ENCODE measurements around the gene MBL2.

MBL2 gene

GRCh38 chr10:52779541-52780390 is 7.2 kb upstream of the MBL2 start:
- H3K4me1 Mint-ChIP-seq: no peaks in the 10 kb centered on the region
- peak; percentile 61 for DNase-seq
- no peak overlapping the region for H3K27ac Mint-ChIP-seq
- H3K36me3 Mint-ChIP-seq (ENCODE audit: low read depth): no peaks in the 10 kb centered on the region
- peak; percentile 44 for ATAC-seq
- no peaks in the 10 kb centered on the region for H3K9me3 Mint-ChIP-seq
- peaks cover 4% of the 10 kb centered on the region for H3K27me3 Mint-ChIP-seq
- H3K4me3 Mint-ChIP-seq: no peak overlapping the region

DNA sequence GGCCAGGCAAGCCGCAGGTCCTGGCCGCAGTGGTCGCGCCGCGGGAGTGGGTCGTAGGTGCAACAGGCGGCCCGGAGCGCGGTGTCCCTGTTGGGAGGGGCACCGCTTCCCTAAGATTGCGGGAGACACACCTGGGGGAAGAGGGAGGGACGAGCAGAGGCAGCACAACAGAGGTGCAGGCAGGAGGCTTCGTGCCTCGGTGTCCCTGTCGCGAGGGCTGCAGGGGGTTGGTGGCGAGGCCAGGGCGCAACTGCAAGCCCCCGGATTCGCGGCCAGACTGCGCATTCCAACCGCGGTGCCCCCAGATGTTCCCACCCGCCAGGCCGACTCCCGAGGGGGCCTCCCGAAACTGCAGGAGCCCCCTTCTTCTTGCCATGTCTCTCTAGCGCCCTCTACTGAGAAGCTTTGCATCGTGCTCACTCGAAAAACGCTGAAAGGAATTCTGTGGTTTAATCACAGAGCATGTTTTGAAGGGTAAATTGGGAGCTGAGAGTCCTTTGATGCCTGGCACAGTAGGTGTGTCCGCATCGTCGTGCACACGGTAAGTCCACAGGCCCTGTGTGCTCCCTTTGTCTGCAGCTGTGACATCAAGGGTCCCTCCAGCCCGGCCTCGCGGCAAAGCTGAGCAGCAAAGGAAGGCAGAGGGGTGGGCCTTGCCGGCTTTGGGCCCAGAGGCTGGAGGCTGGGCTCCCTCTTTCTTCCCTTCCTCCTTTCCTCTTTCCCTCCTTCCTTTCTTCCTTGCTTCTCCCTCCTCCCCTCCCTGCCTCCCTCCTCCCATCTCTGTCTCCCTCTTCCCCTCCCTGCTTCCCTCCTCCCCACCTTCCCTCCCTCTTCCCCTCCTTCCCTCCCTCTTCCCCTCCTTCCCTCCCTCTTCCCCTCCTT is 6.2 kb upstream of the MBL2 start:
- Mint-ChIP-seq H3K27ac (no peak overlapping the region), H3K4me1 (no peaks in the 10 kb centered on the region), H3K36me3 (ENCODE audit: low read depth) (no peaks in the 10 kb centered on the region), H3K9me3 (no peaks in the 10 kb centered on the region), H3K4me3 (no peak overlapping the region), H3K27me3 (peaks cover 4% of the 10 kb centered on the region)
- ATAC-seq: no peak
- no peak for DNase-seq

DNA sequence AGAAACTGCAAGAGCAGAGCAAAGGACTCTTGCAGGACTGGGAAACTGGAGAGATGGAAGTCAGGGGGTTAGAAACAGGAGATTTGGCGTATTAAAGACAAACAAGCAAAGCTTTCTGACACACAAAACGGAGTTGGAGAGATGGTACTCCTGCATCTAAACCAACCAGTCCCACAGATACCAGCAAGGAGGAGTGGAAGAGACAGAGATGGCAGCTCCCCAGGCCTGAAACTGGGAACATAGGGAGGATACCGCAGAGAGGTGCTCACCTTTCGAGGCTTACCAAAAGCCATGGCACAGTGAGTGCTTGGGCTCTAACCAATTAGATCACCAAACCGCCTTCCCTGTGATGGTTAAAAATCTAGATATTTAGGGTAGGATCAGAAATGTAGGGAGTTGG is 4.8 kb upstream of the MBL2 start:
- no peak for ATAC-seq
- Mint-ChIP-seq H3K27me3 (peaks cover 4% of the 10 kb centered on the region), H3K36me3 (ENCODE audit: low read depth) (no peaks in the 10 kb centered on the region)

GRCh38 chr10:52776471-52776903 is 3.9 kb upstream of the MBL2 start:
- no peaks in the 10 kb centered on the region for H3K9me3 Mint-ChIP-seq
- H3K36me3 Mint-ChIP-seq (ENCODE audit: low read depth): no peaks in the 10 kb centered on the region
- H3K27me3 Mint-ChIP-seq: peaks cover 4% of the 10 kb centered on the region
- no peak overlapping the region for H3K4me3 Mint-ChIP-seq
- H3K4me1 Mint-ChIP-seq: no peaks in the 10 kb centered on the region
- no peak overlapping the region for H3K27ac Mint-ChIP-seq
- DNase-seq (no peak), ATAC-seq (no peak)

More for the DNA sequence above, 4.8 kb upstream of the MBL2 start:
- Mint-ChIP-seq H3K4me3 (no peak overlapping the region), H3K4me1 (no peaks in the 10 kb centered on the region), H3K9me3 (no peaks in the 10 kb centered on the region), H3K27ac (no peak overlapping the region)
- DNase-seq: no peak

DNA sequence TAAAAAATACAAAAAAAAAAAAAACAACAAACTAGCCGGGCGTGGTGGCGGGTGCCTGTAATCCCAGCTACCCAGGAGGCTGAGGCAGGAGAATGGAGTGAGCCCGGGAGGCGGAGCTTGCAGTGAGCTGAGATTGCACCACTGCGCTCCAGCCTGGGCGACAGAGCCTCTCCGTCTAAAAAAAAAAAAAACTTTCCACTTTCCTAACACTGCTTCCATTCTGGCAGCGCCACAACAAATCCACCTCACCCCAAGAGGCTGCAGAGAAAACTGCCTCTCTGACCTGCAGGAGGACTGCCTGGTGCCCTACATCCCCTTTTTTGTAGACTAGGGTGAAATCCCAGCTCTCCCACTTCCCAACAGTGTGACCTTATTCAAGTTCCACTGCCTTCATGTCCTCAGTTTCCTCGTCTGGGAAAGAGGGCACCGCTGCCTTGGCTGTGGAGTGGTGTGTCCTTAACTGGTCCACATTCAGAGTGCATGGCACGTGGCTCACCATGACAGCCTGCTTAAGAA is 2.6 kb upstream of the MBL2 start:
- Mint-ChIP-seq H3K27me3 (peaks cover 4% of the 10 kb centered on the region), H3K9me3 (no peaks in the 10 kb centered on the region), H3K4me1 (no peaks in the 10 kb centered on the region), H3K4me3 (no peak overlapping the region), H3K27ac (no peak overlapping the region), H3K36me3 (ENCODE audit: low read depth) (no peaks in the 10 kb centered on the region)
- no peak for ATAC-seq
- no peak for DNase-seq

DNA sequence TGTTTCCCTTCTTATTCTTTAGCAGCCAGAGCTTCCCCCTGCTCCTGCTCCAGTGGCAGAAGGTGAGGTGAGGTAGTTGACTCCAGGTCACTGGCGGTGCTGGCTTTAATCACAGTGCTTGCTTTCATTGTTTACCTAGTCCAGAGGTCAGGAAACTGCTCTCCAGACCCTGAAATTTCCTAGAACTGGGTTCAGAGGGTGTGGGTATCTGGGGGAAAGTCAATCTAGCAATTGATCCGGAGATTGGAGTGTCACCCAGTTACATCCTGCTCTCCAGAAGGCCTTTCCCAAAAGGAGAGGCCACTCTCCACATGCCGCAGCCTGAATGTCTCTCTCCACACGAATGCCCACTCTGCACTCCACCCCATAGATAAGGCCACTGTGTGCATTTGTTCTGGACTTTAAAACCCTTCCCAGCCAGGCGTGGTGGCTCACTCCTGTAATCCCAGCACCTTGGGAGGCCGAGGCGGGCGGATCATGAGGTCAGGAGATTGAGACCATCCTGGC is 2.1 kb upstream of the MBL2 start:
- DNase-seq (no peak), ATAC-seq (no peak)
- H3K4me3 Mint-ChIP-seq: no peak overlapping the region
- peaks cover 3% of the 10 kb centered on the region for H3K27me3 Mint-ChIP-seq
- no peaks in the 10 kb centered on the region for H3K4me1 Mint-ChIP-seq
- H3K36me3 Mint-ChIP-seq (ENCODE audit: low read depth): no peaks in the 10 kb centered on the region
- H3K27ac Mint-ChIP-seq: no peak overlapping the region
- no peaks in the 10 kb centered on the region for H3K9me3 Mint-ChIP-seq

DNA sequence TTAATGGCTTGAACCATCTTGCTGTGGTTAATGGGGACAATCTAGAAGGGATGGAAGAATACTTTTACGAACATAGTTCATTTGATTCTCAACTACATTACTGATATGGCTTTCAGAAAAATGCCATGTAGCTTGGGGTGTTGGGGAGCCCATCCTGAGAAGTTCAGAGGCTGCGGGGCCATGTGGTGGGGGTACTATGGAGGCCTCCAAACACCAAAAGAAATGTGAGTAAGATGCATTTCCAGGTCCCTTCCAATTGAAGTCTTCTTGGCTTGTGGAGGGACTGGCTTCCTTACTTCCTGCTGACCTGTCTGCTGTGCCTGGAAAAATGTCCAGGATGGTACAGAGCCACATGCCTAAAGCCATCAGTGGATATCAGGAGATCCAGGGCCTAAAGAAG is 1.6 kb upstream of the MBL2 start:
- no peaks in the 10 kb centered on the region for H3K27me3 Mint-ChIP-seq
- H3K4me3 Mint-ChIP-seq: no peak overlapping the region
- H3K9me3 Mint-ChIP-seq: no peaks in the 10 kb centered on the region
- ATAC-seq: no peak
- no peaks in the 10 kb centered on the region for H3K36me3 Mint-ChIP-seq (ENCODE audit: low read depth)
- no peaks in the 10 kb centered on the region for H3K4me1 Mint-ChIP-seq
- DNase-seq: no peak
- no peak overlapping the region for H3K27ac Mint-ChIP-seq

GRCh38 chr10:52771534-52772445 is 794 bp downstream of the MBL2 start:
- Mint-ChIP-seq H3K27me3 (no peaks in the 10 kb centered on the region), H3K4me1 (no peaks in the 10 kb centered on the region), H3K9me3 (no peaks in the 10 kb centered on the region), H3K36me3 (ENCODE audit: low read depth) (no peaks in the 10 kb centered on the region), H3K4me3 (no peak overlapping the region), H3K27ac (no peak overlapping the region)
- no peak for DNase-seq
- no peak for ATAC-seq

- no peaks in the 10 kb centered on the region for H3K9me3 Mint-ChIP-seq
- H3K27ac Mint-ChIP-seq: no peak overlapping the region
- H3K36me3 Mint-ChIP-seq (ENCODE audit: low read depth): no peaks in the 10 kb centered on the region
- H3K4me1 Mint-ChIP-seq: no peaks in the 10 kb centered on the region
- DNase-seq (no peak), ATAC-seq (no peak)
- no peak overlapping the region for H3K4me3 Mint-ChIP-seq
- no peaks in the 10 kb centered on the region for H3K27me3 Mint-ChIP-seq
Measured at GRCh38 chr10:52770904-52771303, 1.7 kb downstream of the MBL2 start.

- Mint-ChIP-seq H3K36me3 (ENCODE audit: low read depth) (no peaks in the 10 kb centered on the region), H3K9me3 (no peaks in the 10 kb centered on the region), H3K27me3 (no peaks in the 10 kb centered on the region), H3K27ac (no peak overlapping the region), H3K4me3 (no peak overlapping the region), H3K4me1 (no peaks in the 10 kb centered on the region)
- DNase-seq: no peak
- ATAC-seq: no peak
Measured at GRCh38 chr10:52769966-52770365, 2.6 kb downstream of the MBL2 start.

- no peak for ATAC-seq
- no peaks in the 10 kb centered on the region for H3K9me3 Mint-ChIP-seq
- H3K4me1 Mint-ChIP-seq: no peaks in the 10 kb centered on the region
- no peaks in the 10 kb centered on the region for H3K36me3 Mint-ChIP-seq (ENCODE audit: low read depth)
- H3K27me3 Mint-ChIP-seq: no peaks in the 10 kb centered on the region
- no peak overlapping the region for H3K4me3 Mint-ChIP-seq
- DNase-seq: no peak
- H3K27ac Mint-ChIP-seq: no peak overlapping the region
Measured at GRCh38 chr10:52768001-52768532, 4.5 kb downstream of the MBL2 start.

GRCh38 chr10:52762088-52762487 is 10.5 kb downstream of the MBL2 start:
- DNase-seq (no peak), ATAC-seq (no peak)
- no peak overlapping the region for H3K27ac Mint-ChIP-seq
- no peak overlapping the region for H3K4me3 Mint-ChIP-seq
- H3K36me3 Mint-ChIP-seq (ENCODE audit: low read depth): no peaks in the 10 kb centered on the region
- no peaks in the 10 kb centered on the region for H3K27me3 Mint-ChIP-seq
- no peaks in the 10 kb centered on the region for H3K4me1 Mint-ChIP-seq
- peaks cover 5% of the 10 kb centered on the region for H3K9me3 Mint-ChIP-seq

- Mint-ChIP-seq H3K27me3 (no peaks in the 10 kb centered on the region), H3K9me3 (peaks cover 5% of the 10 kb centered on the region), H3K4me3 (no peak overlapping the region), H3K36me3 (ENCODE audit: low read depth) (no peaks in the 10 kb centered on the region), H3K27ac (no peak overlapping the region), H3K4me1 (no peaks in the 10 kb centered on the region)
- no peak for DNase-seq
- ATAC-seq: no peak
Measured at GRCh38 chr10:52759154-52759553, 13.4 kb downstream of the MBL2 start.

DNA sequence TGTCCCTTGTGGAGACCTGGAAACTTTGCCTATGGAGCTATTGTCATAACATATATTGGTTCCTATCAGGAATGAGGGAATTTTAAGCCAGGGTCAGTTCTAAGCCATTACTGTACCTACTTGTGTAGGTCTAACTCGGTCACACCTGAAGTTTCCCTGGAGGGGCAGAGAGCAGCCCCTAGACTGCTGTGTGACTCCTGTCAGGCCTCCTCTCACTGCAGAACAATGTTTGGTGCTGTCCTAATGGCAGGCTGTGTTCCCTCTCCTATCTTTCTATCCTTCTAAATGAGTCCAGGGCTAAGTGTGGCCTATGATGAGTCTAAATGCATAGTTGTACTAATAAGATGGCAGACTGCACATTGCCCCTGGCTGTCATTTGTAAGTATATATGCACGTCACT is 14.2 kb downstream of the MBL2 start:
- Mint-ChIP-seq H3K36me3 (ENCODE audit: low read depth) (no peaks in the 10 kb centered on the region), H3K4me1 (no peaks in the 10 kb centered on the region), H3K27me3 (no peaks in the 10 kb centered on the region), H3K27ac (no peak overlapping the region), H3K9me3 (peaks cover 5% of the 10 kb centered on the region), H3K4me3 (no peak overlapping the region)
- ATAC-seq: no peak
- no peak for DNase-seq

All from activated naive CD8-positive, alpha-beta T cell treated with anti-CD3 and anti-CD28 coated beads, Interleukin-2, amount 50 U/mL, for 24 hours (primary cell).